Coronary artery (tissue), 2 donors: ENCODE results near the gene TGFBRAP1.

Experiments used
- DNase-seq: peaks from one replicate; pipeline ENCODE4 v3.0.0-alpha.2; 2017; ENCODE audit warnings: low spot score
- H3K27ac ChIP-seq, 2 donors: fragments of 200-600 bp; sonication (generic); one replicate each; pipeline ENCODE4 v1.5.1; 2016 to 2019
- H3K4me3 ChIP-seq: fragments of 200-600 bp; sonication (generic); 2 replicates; pipeline ENCODE4 v1.5.1; 2016; ENCODE audit warnings: mild to moderate bottlenecking, moderate library complexity
- TF ChIP-seq, protein P1 (sequence below): fragments of 200-600 bp; sonication (generic); IDR thresholded peaks from one replicate; pipeline ENCODE4 v1.5.1; 2019; ENCODE audit warnings: antibody characterized with exemption

TGFBRAP1 gene

DNA sequence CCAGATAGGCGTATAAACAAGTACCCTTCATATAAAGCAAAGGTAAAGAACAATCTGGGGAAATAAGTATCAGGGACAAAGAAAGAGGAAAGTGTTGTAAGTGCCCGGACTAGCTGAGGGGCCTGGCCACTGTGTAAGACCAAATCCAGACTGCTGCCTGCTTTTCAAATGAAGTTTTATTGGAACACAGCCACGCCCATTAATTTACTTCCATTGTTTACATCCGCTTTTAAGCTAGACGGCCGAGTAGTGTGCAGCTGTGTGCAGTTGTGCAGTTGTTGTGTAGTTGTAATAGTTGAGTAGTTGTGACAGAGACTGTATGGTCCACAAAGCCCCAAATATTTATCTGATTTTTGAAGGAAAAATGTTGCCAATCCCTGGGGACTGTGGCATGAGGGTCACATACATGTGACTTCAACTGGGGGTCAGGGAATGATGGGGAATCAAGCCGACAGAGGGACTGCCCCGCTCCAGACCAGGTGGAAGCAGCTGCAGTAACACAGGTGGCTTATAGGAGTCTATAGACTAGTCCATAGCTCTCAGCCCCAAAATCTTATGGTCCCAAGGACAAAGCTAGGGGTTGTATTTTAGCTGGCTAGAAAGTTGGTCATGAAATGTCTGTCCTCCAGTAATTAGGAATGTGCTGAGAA, 39.3 kb upstream of the TGFBRAP1 start:
- TF ChIP-seq, protein P1, sequence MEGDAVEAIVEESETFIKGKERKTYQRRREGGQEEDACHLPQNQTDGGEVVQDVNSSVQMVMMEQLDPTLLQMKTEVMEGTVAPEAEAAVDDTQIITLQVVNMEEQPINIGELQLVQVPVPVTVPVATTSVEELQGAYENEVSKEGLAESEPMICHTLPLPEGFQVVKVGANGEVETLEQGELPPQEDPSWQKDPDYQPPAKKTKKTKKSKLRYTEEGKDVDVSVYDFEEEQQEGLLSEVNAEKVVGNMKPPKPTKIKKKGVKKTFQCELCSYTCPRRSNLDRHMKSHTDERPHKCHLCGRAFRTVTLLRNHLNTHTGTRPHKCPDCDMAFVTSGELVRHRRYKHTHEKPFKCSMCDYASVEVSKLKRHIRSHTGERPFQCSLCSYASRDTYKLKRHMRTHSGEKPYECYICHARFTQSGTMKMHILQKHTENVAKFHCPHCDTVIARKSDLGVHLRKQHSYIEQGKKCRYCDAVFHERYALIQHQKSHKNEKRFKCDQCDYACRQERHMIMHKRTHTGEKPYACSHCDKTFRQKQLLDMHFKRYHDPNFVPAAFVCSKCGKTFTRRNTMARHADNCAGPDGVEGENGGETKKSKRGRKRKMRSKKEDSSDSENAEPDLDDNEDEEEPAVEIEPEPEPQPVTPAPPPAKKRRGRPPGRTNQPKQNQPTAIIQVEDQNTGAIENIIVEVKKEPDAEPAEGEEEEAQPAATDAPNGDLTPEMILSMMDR: no peak
- Histone ChIP-seq H3K27ac (no peak overlapping the region), H3K4me3 (no peak overlapping the region)
- DNase-seq: no peak

DNA sequence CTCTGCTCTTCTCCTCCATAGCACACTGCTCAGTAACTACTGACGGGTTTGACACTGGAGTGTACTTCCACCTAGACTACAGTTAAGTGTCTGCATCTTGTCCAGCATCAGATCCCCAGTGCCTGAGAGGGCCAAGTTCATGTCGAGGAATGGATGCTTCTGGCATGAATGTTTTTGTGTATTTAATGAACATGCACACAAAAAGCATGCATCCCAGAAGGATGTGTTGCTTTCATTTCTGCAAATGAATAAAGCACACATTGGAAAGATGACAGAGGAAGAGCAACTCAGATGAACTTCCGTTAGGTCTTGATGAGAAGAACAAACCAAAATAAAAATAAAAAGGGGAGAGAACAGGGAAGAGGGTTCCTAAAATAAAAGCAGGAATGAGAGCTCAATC, 35.7 kb upstream of the TGFBRAP1 start:
- no peak overlapping the region for H3K4me3 ChIP-seq
- no peak for DNase-seq
- TF ChIP-seq, protein P1: no peak
- no peak overlapping the region for H3K27ac ChIP-seq

DNA sequence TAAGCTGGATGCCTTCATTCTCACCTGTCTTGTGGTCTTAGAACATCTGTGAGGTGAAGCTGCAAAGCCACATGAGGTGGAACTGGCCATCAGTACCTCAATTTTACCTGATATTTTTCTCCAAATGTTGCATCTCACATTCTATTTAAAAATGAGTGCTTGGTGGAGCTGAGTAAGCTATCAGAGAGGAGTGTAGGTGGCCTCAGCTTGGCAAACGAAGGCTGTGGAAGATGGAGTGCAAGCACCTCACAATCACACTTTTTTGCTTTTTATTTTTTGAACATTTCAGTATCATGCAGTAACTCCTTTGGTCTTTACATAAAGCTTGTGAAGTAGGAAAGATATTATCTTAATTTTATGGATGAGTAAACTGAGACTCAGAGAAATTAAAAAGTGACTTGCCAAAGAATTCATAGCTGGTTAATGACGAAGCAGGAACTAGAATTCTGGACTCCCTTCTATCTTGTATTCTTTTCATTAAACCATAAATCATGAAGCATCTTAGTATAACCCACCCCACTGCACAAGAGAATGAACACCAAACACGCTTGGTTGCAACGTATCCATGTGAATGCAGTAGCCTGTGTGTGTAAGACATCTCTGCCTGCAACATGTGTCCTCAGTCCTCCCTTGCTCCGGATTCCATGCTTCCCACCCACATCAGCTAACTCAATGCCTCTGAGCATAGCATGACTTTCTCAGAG, 35.1 kb upstream of the TGFBRAP1 start:
- DNase-seq: no peak
- H3K4me3 ChIP-seq: no peak overlapping the region
- H3K27ac ChIP-seq: no peak overlapping the region
- TF ChIP-seq, protein P1: no peak

DNA sequence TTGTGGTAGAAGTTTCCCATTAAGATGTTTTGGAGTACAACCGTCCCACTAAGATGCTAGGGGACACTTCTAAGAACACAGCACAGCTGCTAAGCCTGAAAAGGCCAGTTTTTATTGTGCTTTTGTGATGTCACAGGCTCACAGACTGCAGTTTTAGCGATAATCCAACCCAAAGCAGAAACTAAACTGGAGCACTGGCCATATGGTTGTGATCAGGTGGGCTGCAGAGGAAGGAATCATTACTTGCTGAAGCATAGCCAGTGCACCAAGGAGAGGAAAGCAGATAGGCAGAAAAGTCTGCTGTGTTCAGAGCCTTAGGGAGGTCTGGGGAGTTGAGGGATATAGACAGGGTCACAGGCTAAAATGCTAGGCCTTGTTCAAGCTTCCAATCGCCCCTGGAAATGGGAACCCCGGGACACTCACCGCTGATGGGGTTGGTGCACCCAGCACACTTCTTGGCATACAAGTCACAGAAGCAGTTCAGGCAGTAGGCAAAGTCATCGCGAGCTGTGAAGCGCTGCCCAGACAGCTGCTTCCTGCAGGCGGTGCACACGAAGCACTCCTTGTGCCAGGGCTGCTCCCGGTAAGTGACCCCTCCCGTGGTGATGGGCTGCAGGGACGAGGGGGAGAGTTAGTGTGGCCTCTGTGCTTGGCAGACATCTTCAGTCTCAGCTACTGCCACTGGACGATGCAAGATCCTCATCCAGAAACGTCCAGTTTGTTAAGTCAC, 33.5 kb upstream of the TGFBRAP1 start:
- no peak for DNase-seq
- TF ChIP-seq, protein P1: no peak
- no peak overlapping the region for H3K27ac ChIP-seq
- no peak overlapping the region for H3K4me3 ChIP-seq

DNA sequence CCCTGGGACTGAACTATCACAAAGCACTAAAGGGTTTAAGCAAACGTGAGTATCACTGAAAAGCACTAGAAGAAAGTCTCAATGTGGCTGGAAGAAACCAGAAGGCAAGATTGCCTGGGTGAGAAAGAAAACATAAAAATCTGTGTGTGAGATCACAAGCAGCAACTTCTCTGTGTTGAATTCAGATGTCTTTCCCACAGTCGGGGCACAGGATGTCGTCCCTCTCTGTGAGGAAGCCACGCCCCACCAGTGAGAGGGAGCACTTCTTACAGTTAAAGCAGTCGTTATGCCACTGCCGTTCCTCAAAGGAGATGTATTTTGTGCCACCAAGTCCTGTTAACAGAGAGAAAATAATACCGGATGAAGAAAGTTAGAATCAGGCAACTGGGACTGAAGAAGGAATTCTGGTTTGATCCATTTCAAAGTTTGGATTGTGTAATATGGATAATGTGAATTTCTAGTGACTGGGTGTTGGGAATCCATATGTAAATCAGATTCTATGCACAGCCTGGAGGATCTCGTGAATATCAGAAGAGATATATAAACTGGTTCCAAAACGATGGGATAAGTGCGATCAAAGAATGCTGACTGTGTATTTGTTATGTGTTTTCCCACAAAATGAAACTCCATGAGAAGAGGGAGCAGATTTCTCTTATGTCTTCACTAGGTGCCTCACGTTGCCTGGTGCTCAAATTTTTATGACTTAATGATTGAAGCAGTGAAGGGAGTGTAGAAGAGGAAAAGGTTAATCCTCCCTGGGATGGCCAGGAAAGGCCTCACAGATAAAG, 31.8 kb upstream of the TGFBRAP1 start:
- Histone ChIP-seq H3K4me3 (no peak overlapping the region), H3K27ac (no peak overlapping the region)
- TF ChIP-seq, protein P1: no peak
- no peak for DNase-seq

DNA sequence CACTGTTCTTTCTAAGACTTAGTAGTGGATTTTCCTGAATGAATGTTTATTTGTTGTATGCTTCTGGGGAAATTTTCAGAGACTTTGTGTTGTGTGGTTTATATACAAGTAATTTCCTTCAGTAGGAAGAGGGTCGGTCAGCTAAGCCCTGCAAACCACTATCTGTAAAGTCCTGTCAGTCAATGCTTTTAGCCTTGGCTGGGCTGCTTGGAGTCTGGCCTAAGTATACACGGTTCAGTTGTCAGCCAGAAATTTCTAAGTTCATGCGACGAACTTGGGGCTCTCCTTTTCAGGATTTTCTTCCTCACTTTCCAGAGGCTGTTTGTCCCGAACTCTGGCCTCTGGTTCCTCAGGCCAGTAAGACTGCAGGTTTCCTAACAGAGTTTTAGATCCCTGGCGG, 29.1 kb upstream of the TGFBRAP1 start:
- no peak for DNase-seq
- no peak overlapping the region for H3K27ac ChIP-seq
- TF ChIP-seq, protein P1: no peak

More for the DNA sequence above, 29.1 kb upstream of the TGFBRAP1 start:
- no peak overlapping the region for H3K4me3 ChIP-seq
